ENCODE measurements around the gene KCNQ5. TPM values are rescaled to one million over a fixed set of nuclear protein-coding genes. Genes with fewer than 3 reads are reported as not detected.
"Not testable (repeated sequence)": the region's sequence is repeated elsewhere in the genome, so short reads cannot be mapped to it uniquely, and the experiment has no call there.

KCNQ5 gene
- total RNA-seq, 1 donor from 2014 or later, result 3.9 TPM

GRCh38 chr6:72890671-72891070 is 268.8 kb downstream of the KCNQ5 start:
- Histone ChIP-seq H3K4me1 (no peaks in the 10 kb centered on the region), H3K27me3 (no peaks in the 10 kb centered on the region), H3K4me3 (no peak overlapping the region), H3K27ac (no peak overlapping the region), H3K36me3 (no peaks in the 10 kb centered on the region), H3K9me3 (no peaks in the 10 kb centered on the region)
- DNase-seq (ENCODE audit: extremely low spot score in 2 of 2), result no peak
- intact Hi-C loops (cut with DNase I), result no loop called here
- TF ChIP-seq POLR2A (IDR thresholded peaks at IDR 0.05) (no peak), CTCF (IDR thresholded peaks at IDR 0.05) (no peak), POLR2AphosphoS5 (IDR thresholded peaks at IDR 0.05; ENCODE audit: insufficient read depth in 1 of 2, low read depth in 1 of 2) (no peak)

GRCh38 chr6:72892901-72893300 is 271.0 kb downstream of the KCNQ5 start:
- H3K27ac ChIP-seq, result no peak overlapping the region
- no peaks in the 10 kb centered on the region for H3K4me1 ChIP-seq
- TF ChIP-seq POLR2A (IDR thresholded peaks at IDR 0.05) (no peak), POLR2AphosphoS5 (IDR thresholded peaks at IDR 0.05; ENCODE audit: insufficient read depth in 1 of 2, low read depth in 1 of 2) (no peak), CTCF (IDR thresholded peaks at IDR 0.05) (no peak)
- DNase-seq (ENCODE audit: extremely low spot score in 2 of 2), result no peak
- H3K36me3 ChIP-seq, result no peaks in the 10 kb centered on the region
- no peaks in the 10 kb centered on the region for H3K9me3 ChIP-seq
- intact Hi-C loops (cut with DNase I), result no loop called here
- H3K4me3 ChIP-seq, result no peak overlapping the region
- H3K27me3 ChIP-seq, result no peaks in the 10 kb centered on the region

GRCh38 chr6:72894091-72894490 is 272.2 kb downstream of the KCNQ5 start:
- H3K4me1 ChIP-seq, result no peaks in the 10 kb centered on the region
- intact Hi-C loops (cut with DNase I), result no loop called here
- no peak overlapping the region for H3K4me3 ChIP-seq
- H3K9me3 ChIP-seq, result no peaks in the 10 kb centered on the region
- H3K27ac ChIP-seq, result no peak overlapping the region
- no peaks in the 10 kb centered on the region for H3K36me3 ChIP-seq
- TF ChIP-seq POLR2A (IDR thresholded peaks at IDR 0.05) (no peak), POLR2AphosphoS5 (IDR thresholded peaks at IDR 0.05; ENCODE audit: insufficient read depth in 1 of 2, low read depth in 1 of 2) (no peak), CTCF (IDR thresholded peaks at IDR 0.05) (no peak)
- no peaks in the 10 kb centered on the region for H3K27me3 ChIP-seq
- no peak for DNase-seq (ENCODE audit: extremely low spot score in 2 of 2)

DNA sequence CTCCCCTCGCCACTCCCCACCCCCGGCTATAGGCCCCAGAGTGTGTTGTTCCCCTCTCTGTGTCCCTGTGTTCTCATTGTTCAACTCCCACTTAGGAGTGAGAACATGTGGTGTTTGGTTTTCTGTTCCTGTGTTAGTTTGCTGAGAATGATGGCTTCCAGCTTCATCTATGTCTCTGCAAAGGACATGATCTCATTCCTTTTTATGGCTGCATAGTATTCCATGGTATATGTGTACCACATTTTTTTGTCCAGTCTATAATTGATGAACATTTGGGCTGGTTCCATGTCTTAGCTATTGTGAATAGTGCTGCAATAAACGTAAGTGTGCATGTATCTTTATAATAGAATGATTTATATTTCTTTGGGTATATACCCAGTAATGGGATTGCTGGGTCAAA is 276.4 kb downstream of the KCNQ5 start:
- H3K4me3 ChIP-seq; H3K9me3 ChIP-seq; H3K27ac ChIP-seq; H3K27me3 ChIP-seq; H3K36me3 ChIP-seq; intact Hi-C loops (cut with DNase I); H3K4me1 ChIP-seq; DNase-seq (ENCODE audit: extremely low spot score in 2 of 2): not testable (repeated sequence)

GRCh38 chr6:72905705-72906478 is 284.0 kb downstream of the KCNQ5 start:
- intact Hi-C loops (cut with DNase I), result no loop called here
- no peak overlapping the region for H3K27ac ChIP-seq

More at GRCh38 chr6:72905705-72906478, 284.0 kb downstream of the KCNQ5 start:
- no peaks in the 10 kb centered on the region for H3K4me1 ChIP-seq
- DNase-seq (ENCODE audit: extremely low spot score in 2 of 2), result no peak
- no peaks in the 10 kb centered on the region for H3K9me3 ChIP-seq
- H3K36me3 ChIP-seq, result no peaks in the 10 kb centered on the region
- H3K27me3 ChIP-seq, result no peaks in the 10 kb centered on the region
- TF ChIP-seq POLR2AphosphoS5 (IDR thresholded peaks at IDR 0.05; ENCODE audit: insufficient read depth in 1 of 2, low read depth in 1 of 2) (no peak), POLR2A (IDR thresholded peaks at IDR 0.05) (no peak), CTCF (IDR thresholded peaks at IDR 0.05) (no peak)
- no peak overlapping the region for H3K4me3 ChIP-seq

All from vagina (tissue), 2 donors.